ENCODE data around the gene MAGEB6.
"Not testable (repeated sequence)": the region's sequence is repeated elsewhere in the genome, so short reads cannot be mapped to it uniquely, and the experiment has no call there.

MAGEB6 gene

GRCh38 chrX:26192204-26192603 lies at the start of gene MAGEB6:
Gene MAGEB6 (plus strand): TSS chrX:26192440. CDS start chrX:26193847, 1,407 bp downstream.
- no peak for DNase-seq

- DNase-seq: no peak
These were observed 46.2 kb upstream of the MAGEB6 start for GRCh38 chrX:26146024-26146423.

GRCh38 chrX:26160301-26160700 lies 31.9 kb upstream of the MAGEB6 start, which contains the start of gene MAGEB6B:
Gene MAGEB6B (plus strand): TSS chrX:26160601. CDS start chrX:26160601, 0 bp downstream.
- DNase-seq: no peak

- no peak for DNase-seq
These were observed 11.3 kb downstream of the MAGEB6 start for GRCh38 chrX:26203561-26203960.

GRCh38 chrX:26204717-26205116 lies 12.5 kb downstream of the MAGEB6 start:
- not testable (repeated sequence) for DNase-seq

- DNase-seq: no peak
These were observed 15.8 kb downstream of the MAGEB6 start for GRCh38 chrX:26208012-26208411.

GRCh38 chrX:26215869-26216268 lies 23.6 kb downstream of the MAGEB6 start, which contains the start of gene MAGEB5:
Gene MAGEB5 (plus strand): TSS chrX:26216169. CDS start chrX:26217302, 1,133 bp downstream.
- DNase-seq: no peak

GRCh38 chrX:26219351-26219750 lies 27.1 kb downstream of the MAGEB6 start:
- DNase-seq: no peak

- no peak for DNase-seq
These were observed 41.9 kb downstream of the MAGEB6 start for GRCh38 chrX:26234177-26234576.

All from amniotic stem cell (primary cell).